ENCODE data around the gene PEAK1. TPM values are rescaled to one million over a fixed set of nuclear protein-coding genes. Genes with fewer than 3 reads are reported as not detected.

The PEAK1 gene
- total RNA-seq, 1 donor, result 133 TPM

DNA sequence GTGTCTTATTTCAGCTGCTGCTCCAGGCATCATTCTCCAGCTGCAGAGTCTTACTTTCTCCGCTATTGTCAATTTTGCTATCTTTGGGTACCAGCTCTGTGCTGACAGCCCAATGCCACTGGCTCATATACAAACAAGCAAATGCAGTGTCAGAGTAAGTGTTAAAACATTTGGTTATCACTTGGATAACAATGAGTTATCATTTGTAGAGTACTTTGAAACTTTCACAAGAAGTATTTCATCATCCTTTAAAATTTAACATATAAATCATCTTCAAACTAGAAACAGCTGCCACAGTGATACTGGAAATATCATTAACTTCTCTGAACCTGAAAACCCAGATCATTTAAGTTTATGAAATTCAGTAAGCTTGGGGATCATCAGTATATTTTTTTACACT lies 362.8 kb downstream of the PEAK1 start:
- Histone ChIP-seq H3K27me3 (ENCODE audit: insufficient read depth, low read length) (no peaks in the 10 kb centered on the region), H3K79me2 (ENCODE audit: insufficient read depth, low read length) (peaks cover 65% of the 10 kb centered on the region), H4K20me1 (ENCODE audit: insufficient read depth, low read length) (peaks cover 24% of the 10 kb centered on the region), H3K4me2 (ENCODE audit: insufficient read depth, low read length) (no peak overlapping the region), H3K27ac (ENCODE audit: low read depth, low read length) (no peak overlapping the region), H3K36me3 (ENCODE audit: insufficient read depth, low read length) (peaks cover 4% of the 10 kb centered on the region), H3K9me3 (ENCODE audit: low read depth, low read length) (no peaks in the 10 kb centered on the region), H3K4me1 (ENCODE audit: insufficient read depth, low read length) (peaks cover 27% of the 10 kb centered on the region), H3K4me3 (ENCODE audit: insufficient read depth, low read length) (no peak overlapping the region), H2AFZ (ENCODE audit: low read length) (no peak overlapping the region)
- no peak for DNase-seq (ENCODE audit: insufficient read length, low spot score, missing footprints)
- TF ChIP-seq, protein P1, sequence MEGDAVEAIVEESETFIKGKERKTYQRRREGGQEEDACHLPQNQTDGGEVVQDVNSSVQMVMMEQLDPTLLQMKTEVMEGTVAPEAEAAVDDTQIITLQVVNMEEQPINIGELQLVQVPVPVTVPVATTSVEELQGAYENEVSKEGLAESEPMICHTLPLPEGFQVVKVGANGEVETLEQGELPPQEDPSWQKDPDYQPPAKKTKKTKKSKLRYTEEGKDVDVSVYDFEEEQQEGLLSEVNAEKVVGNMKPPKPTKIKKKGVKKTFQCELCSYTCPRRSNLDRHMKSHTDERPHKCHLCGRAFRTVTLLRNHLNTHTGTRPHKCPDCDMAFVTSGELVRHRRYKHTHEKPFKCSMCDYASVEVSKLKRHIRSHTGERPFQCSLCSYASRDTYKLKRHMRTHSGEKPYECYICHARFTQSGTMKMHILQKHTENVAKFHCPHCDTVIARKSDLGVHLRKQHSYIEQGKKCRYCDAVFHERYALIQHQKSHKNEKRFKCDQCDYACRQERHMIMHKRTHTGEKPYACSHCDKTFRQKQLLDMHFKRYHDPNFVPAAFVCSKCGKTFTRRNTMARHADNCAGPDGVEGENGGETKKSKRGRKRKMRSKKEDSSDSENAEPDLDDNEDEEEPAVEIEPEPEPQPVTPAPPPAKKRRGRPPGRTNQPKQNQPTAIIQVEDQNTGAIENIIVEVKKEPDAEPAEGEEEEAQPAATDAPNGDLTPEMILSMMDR (IDR thresholded peaks at IDR 0.05; ENCODE audit: extremely low read depth, low read depth, low read length), result no peak

DNA sequence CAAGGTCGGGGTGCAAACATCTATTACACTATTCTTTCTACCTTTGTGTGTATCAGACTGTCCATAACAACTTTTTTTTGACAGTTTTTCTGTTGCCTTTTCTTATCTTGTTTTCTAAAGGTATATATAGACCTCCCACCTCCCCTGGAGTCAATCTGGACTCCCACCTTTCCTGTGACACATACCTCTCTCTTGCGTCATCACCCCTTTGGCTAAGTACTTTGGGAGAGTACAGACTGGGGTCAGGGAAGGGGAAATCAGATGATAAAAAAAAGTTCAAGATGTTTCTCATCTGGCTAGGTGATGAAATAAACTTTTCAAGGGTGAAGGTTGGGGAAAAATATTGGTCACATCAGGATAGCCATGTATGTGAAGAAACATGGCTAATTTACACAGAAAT lies 366.2 kb downstream of the PEAK1 start:
- Histone ChIP-seq H3K27me3 (ENCODE audit: insufficient read depth, low read length) (no peaks in the 10 kb centered on the region), H4K20me1 (ENCODE audit: insufficient read depth, low read length) (peaks cover 24% of the 10 kb centered on the region)

DNA sequence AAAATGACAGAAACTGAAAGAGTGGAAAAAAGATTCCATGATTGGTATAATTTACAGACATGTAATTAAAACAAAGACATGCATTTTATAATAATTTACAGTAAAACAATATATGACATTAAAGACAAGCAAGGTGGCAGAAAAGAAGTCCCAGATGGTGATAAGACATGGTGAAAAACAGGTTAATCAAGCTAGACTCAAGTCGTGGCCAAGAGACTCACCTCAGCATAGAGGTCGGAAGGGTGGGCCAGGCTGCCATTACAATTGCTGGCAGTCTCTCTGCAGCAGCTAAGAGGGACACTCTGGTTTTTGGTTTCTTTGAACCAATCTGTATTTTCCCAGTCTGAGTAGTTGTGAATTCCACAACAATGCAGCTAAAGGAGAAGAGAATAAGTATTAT lies 367.3 kb downstream of the PEAK1 start:
- Histone ChIP-seq H3K27me3 (ENCODE audit: insufficient read depth, low read length) (no peaks in the 10 kb centered on the region), H2AFZ (ENCODE audit: low read length) (no peak overlapping the region), H3K27ac (ENCODE audit: low read depth, low read length) (no peak overlapping the region), H3K4me2 (ENCODE audit: insufficient read depth, low read length) (no peak overlapping the region), H3K4me1 (ENCODE audit: insufficient read depth, low read length) (peaks cover 15% of the 10 kb centered on the region), H3K79me2 (ENCODE audit: insufficient read depth, low read length) (peaks cover 32% of the 10 kb centered on the region), H4K20me1 (ENCODE audit: insufficient read depth, low read length) (peaks cover 14% of the 10 kb centered on the region), H3K4me3 (ENCODE audit: insufficient read depth, low read length) (no peak overlapping the region), H3K9me3 (ENCODE audit: low read depth, low read length) (no peaks in the 10 kb centered on the region), H3K36me3 (ENCODE audit: insufficient read depth, low read length) (peaks cover 13% of the 10 kb centered on the region)
- TF ChIP-seq, protein P1 (IDR thresholded peaks at IDR 0.05; ENCODE audit: extremely low read depth, low read depth, low read length), result no peak
- no peak for DNase-seq (ENCODE audit: insufficient read length, low spot score, missing footprints)

More for the DNA sequence above, 366.2 kb downstream of the PEAK1 start:
- Histone ChIP-seq H2AFZ (ENCODE audit: low read length) (no peak overlapping the region), H3K4me3 (ENCODE audit: insufficient read depth, low read length) (no peak overlapping the region), H3K9me3 (ENCODE audit: low read depth, low read length) (no peaks in the 10 kb centered on the region), H3K79me2 (ENCODE audit: insufficient read depth, low read length) (peaks cover 43% of the 10 kb centered on the region), H3K4me2 (ENCODE audit: insufficient read depth, low read length) (no peak overlapping the region), H3K27ac (ENCODE audit: low read depth, low read length) (no peak overlapping the region), H3K36me3 (ENCODE audit: insufficient read depth, low read length) (peaks cover 13% of the 10 kb centered on the region), H3K4me1 (ENCODE audit: insufficient read depth, low read length) (peaks cover 9% of the 10 kb centered on the region)
- DNase-seq (ENCODE audit: insufficient read length, low spot score, missing footprints), result no peak
- TF ChIP-seq, protein P1 (IDR thresholded peaks at IDR 0.05; ENCODE audit: extremely low read depth, low read depth, low read length), result no peak

Other genes starting within 250 kb of the PEAK1 start
- gene HMG20A, start 784 bp upstream of the PEAK1 start, total RNA-seq, result 30.8 and 33.0 TPM in 2 replicates
- under 0.01 and 1.1 TPM in 2 replicates for gene LINGO1, start 212.8 kb upstream of the PEAK1 start, total RNA-seq

Data from osteoblast (primary cell).